ENCODE results near the gene SIN3B.

Gene SIN3B

DNA sequence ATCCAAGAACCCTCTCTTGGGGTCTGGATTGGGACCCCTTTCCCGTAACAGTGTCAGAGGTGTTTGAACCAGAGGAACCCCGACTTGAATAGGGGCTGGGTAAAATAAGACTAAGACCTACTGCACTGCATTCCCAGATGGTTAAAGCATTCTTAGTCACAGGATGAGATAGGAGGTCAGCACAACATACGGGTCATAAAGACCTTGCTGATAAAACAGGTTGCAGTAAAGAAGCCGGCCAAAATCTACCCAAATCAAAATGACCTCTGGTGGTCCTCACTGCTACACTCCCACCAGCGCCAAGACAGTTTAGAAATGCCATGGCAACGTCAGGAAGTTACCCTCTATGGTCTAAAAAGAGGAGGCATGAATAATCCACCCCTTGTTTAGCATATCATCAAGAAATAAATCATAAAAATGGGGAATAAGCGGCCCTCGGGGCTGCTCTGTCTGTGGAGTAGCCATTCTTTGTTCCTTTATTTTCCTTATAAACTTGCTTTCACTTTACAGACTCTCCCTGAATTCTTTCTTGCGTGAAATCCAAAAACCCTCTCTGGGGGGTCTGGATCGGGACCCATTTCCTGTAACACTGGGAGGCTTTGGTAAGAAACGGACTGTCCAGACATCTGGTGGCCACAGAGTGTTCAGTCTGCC lies 4.4 kb upstream of the SIN3B start:
- no peak for DNase-seq

DNA sequence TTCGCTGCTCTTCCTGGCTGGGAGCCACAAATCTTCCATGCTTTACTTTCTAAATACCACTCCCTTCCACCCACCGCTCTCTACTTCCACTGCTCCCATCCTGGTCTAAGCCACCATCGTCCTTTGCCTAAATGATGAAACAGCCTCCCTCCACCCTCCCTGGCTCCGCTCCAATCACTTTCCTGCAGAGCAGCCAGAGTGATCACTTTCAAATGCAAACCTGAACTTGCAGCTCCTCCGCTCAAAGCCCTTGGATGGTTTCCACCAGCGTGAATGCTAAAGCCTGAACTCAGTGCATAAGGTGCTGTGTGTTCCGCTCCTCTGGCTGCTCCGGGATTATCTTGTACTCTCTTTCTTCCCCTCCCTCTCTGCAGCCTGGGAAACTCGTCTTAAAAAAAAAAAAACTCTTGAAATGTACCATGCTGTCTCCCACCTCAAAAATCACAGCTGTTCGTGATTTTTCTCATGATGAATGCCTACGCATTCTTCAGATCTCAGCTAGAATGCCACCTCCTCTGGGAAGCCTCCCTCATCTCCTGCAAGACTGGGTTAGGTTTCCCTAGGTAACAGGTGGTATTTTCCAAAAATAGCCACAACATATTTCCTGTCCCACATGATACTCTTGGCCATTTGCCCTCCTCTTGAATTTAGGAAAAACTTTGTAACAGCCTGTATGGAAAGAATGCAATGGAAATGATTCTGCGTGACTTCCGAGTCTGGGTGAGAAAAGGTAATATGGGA lies 3.7 kb upstream of the SIN3B start:
- no peak for DNase-seq

DNA sequence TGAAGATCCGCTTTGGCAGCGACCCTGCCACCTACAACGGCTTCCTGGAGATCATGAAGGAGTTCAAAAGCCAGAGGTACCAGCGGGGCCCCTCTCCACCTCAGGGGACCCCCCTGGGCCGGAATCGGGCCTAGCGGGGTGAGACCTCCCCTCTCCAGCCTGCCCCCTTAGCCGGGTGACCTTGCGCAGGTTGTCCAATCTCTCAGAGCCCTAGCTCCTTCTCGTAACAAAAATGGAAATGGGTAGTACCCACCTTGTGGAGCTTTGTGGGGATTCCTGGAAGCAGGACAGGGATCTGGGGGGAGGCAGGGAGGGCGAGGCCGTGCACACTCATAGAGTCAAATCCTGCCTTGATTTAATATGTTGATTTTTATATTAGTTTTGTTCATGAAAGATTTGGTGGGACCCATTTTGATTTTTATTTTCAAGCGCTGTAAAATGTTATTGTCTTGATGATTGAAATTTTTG lies 658 bp downstream of the SIN3B start:
- no peak for DNase-seq

DNA sequence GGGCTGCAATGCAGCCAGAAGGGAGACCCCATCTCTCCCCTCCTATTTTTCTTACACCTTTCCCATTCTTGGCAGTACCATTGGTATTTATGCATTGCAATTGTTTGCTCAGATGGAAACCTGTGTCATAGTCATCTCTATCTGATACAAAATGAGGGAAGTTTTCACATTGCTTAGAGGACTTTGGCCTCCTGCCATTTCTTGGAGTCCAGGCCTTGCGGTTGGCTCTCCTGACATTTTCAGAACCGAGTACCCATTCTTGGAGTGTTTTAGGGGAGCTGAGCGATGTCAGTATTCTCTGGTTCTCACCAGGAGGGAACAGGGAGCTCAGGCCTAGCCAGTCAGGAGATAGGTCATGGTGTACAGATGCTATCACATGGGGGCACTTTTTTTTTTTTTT lies 1.5 kb downstream of the SIN3B start:
- DNase-seq: no peak

DNA sequence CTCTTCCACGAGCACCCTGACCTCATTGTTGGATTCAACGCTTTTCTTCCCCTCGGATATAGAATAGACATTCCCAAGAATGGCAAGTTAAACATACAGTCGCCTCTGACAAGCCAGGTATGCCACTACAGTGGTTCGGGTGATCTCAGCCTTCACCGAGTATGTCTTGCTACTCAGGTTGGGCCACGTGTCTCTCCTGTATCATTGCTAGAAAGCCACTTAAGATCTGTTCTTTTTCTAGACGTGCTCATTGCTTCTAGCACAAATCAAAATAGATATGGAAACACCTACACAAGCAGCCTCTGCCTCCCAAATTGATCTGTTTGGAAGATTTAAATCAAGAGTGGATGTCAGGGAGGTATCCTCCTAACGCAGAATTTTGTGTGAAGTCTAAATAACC lies 2.3 kb downstream of the SIN3B start:
- DNase-seq: no peak

DNA sequence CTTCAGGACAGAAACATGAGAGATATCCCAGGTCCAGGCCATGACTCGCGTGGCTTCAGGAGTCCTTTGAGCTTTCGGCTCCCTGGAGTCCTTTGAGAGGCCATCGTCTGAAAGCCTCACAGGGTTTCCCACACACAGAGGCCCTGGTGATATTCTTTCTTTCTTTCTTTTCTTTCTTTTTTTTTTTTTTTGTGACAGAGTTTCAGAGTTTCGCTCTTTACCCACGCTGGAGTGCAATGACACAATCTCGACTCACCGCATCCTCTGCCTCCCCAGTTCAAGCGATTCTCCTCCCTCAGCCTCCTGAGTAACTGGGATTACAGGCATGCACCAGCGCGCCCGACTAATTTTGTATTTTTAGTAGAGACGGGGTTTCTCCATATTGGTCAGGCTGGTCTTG lies 5.5 kb downstream of the SIN3B start:
- no peak for DNase-seq

DNA sequence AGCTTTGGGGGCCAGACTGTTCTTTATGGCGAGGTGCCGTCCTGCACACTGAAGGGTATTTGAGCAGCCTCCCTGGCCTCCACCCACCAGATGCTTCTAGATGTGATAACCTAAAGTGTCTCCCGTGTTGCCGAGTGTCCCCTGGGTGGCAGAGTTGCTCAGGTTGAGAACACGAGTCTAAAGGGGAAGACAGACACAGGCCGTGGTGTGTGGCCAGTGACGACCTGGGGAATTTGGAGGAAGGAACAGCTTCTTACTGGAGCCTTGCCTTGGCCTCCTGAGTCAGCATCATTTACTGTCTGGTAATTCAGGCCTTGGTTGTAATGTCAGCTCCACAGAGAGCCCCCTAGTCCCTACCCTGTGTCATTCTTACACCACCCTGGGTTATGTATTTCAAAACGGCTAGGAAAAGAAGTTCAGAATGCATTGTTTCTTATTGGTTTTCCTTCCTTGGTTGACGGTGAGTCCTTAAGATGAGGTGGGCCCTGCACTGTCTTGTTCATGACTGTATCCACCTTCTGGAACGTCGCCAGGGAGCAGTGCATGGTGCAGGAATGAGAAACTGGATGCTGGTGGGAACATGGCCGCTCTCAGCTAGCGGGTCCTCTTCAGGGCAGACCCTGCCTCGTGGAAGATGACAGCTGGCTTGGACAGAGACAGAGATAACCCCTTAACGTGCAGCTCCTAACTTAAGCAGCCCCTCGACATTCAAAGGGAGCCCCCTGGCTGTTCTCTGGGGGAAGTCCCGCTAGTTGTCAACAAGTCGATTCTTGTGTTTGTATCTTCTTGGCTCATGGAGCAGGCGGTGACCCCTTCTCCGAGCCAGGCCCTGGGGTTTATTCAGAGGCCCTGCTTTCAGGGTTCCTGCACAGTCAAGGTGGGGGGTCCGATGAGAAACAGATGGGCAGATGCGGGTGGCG lies 7.2 kb downstream of the SIN3B start:
- no peak for DNase-seq

DNA sequence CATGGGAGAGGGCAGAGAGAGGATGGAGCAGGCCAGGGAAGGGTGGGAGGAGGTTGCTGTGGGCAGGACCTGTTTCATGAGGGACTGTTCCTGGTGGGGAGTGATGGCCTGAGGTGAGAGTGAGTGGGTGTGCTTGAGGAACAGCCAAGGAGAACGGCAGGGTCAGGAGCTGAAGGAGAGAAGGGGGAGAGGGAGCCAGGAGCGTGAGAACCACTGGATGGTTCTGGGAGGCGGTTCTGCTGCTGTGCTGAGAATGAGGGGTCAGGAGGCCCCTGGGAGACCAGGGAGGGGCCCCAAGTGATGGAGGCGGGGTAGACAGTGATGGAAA lies 7.8 kb downstream of the SIN3B start:
- DNase-seq: no peak

DNA sequence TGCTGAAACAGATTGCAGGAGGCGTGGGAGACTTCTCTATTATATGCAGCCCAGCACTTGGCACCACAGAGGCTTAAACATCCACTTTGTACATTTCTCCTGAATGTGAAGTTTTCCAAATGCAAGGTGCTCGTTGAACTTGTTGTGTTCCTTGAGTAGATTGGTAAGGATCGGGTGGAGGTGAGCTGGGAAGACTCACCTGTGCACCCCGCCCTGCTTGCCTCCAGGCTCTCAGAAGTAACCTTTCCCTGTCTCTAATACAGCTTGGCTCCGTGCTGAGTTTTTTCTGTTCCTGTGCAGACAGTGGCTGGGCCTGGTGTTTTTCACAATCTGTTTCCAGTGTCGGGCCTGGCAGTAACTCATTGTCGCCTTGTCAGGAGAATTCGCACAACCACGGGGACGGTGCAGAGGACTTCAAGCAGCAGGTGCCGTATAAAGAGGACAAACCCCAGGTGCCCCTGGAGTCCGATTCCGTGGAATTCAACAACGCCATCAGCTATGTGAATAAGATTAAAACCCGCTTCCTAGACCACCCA lies 12.3 kb downstream of the SIN3B start:
- DNase-seq: no peak

DNA sequence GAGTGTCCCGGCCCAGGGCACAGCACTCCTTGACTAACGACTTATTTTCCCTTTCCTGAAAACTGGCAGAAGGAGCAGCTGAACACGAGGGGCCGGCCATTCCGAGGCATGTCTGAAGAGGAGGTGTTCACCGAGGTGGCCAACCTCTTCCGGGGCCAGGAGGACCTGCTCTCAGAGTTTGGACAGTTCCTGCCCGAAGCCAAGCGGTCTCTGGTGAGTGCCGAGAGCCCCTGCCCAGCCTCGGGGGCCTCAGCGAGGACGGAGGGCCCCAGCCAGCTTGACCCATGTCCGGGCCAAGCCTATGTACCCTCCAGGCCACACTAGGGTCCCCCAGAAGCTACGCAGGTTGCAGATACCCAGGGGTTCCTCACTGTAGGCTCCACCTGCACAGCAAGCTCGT lies 17.7 kb downstream of the SIN3B start:
- no peak for DNase-seq

DNA sequence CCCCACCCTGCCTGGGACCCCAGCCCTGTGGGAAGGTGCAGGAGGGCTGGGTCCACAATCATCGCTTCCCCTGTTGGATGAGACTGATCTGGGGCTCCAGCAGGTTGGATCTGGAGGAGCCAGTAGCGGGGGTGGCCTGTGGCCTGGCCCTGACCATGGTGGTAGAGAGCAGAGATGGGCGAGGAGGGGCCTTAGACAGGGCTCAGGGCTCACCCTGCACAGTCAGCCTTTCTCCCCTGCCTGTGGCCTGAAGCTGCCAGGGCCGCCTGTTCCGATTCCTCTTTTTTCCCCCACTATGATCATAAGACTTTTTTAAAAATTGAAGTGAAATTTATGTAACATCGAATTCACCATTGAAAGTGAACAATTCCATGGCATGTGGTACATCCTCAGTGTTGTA lies 18.2 kb downstream of the SIN3B start:
- no peak for DNase-seq

DNA sequence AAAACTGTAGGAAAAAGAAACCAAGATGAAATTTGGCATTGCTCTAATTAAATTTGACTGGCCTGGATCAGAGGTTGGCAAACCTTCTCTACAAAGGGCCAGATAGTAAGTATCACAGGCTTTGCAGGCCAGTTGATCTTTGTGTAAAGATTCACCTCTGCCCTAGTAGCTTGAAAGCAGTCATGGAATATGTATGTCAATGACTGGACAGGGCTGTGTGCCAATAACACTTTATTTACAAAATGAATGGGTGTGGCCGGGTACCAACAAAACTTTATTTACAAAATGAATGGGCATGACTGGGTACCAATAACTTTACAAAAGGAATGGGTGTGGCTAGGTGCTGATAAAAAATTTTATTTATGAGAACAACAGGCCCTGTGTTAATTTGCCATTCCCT lies 20.0 kb downstream of the SIN3B start:
- DNase-seq: no peak

DNA sequence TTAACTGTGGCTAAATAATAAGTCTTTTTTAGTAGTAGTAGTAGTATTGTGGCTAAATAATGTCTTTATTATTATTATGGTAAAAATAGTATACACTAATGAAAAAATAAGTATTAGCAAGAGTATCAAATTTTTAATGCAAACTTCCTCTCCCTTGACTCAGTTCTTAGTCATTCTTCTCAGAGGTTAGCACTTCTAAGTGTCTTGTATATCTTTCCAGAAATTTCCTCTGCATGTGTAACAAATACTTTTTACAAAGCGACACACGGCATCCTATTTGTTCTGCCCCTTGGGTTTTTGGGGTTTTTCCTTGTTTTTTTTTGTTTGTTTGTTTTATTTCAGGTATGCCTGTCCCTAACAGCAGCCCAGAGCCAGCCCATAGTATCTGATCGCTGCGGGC lies 20.9 kb downstream of the SIN3B start:
- no peak for DNase-seq

DNA sequence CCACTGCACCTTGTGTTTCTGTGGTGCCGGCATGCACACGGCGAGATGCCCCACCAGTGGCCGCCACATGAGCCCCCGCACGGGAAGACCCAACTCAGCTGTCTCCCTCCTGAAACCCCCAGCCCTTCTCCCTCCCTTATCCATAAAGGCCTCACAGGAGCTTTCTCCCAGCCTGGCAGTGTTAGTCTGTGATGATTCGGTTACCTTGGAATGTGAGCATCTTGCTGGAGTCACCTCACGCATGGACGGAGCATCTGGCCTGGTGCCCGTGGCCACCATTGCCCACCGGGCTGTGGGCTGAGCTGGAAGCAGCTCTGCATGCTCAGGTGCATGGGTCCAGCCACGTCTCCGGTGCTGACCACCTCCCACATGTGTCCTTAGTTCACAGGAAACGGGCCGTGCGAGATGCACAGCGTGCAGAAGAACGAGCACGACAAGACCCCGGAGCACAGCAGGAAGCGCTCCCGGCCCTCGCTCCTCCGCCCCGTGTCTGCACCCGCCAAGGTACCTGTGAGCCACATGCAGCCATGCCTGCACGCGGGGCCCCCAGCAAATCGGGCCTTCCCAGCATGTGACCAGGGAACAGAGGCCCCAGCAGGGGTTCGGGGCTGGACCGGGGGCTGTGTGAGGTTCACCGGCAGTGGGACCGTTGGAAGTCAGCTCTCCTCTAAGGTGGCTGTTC lies 22.0 kb downstream of the SIN3B start:
- no peak for DNase-seq

DNA sequence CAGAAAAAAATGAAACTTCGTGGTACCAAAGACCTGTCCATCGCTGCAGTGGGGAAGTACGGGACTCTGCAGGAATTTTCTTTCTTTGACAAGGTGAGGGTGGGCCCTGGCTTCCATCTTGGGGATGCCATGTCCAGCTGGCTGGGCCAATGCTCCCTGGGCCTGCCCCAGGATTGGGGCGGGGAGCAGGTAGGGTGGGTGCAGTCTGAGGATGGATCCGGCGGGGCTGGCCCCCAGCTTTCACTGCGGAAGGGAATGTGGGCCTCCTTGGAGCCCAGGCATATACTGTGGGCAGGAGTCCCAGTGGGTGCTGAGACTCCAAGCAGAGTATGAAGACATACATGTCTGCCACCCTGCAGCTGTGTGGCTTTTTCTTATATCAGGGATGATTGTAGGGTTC lies 23.9 kb downstream of the SIN3B start:
- DNase-seq: no peak

DNA sequence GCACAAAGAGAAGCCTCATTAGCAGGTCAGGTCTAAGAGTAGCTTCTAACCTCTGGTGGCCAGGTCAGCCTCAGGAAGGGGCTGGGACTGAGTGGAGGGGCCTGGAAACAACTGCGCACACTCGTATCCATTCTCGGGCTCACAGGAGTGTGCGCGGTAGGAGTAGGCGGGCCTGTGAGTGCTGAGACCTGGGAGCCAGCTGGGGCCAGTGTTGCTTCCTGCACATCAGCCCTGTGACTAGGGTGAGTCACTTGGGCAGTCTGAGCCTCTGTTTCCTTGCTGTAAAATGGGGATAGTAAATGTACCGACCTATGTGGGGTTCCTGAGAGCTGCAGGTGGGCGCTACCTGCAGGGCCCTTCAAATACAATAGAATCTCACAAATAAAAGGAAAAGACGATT lies 26.9 kb downstream of the SIN3B start:
- no peak for DNase-seq

DNA sequence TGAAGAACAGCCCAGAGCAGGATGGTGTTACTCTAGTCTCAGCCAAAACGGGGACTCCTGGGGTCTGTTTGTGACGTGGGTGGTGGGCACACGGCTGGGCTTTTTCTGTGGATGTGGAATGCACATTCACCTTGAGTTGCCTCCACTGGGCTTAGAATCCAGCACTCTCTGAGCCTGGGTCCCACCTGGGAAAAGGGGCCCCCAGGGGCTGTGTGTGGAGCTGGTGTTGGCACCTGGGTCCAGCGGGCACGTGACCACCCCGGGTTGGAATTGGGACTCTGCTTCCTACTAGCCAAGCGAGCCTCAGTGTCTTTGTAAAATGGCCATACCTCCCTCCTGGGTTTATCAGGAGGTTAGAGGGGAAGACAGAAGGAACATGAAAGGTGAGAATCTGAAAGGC lies 30.4 kb downstream of the SIN3B start:
- no peak for DNase-seq

DNA sequence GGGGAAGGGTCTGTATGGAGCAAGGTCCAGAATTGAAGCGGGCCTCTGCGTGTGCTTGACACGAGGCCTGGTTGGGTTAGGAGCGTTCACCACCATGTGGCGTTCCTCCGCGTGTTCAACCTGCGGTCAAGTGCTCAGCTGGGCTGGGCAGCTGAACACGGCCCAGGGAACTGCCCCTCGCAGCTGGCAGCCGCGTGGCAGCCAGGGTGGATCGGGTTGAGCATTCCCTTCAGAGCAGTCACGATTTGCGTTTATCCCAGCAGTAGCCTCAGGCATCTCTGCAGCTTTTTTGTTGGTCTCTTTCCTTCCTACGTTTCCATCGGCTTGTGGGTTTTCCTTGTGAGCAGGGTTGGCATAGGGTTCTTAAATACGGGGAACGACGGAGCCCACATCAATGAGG lies 30.9 kb downstream of the SIN3B start:
- DNase-seq: no peak

DNA sequence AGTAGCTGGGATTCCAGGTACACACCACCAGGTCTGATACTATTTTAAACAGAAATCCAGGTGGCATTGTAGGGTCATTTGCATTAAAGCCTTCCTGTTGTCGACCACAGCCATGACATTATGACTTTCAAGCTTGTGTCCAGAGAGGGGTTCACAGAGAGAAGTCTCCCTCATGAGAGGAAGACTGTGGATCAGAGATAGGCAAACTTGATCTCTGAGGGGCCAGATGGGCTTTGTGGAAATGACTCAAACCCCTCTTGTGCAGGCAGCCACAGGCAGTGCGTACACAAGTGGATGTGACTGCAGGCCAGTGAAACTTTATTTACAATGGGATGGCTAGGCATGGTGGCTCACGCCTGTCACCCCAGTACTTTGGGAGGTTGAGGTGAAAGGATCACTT lies 31.8 kb downstream of the SIN3B start:
- DNase-seq: no peak

DNA sequence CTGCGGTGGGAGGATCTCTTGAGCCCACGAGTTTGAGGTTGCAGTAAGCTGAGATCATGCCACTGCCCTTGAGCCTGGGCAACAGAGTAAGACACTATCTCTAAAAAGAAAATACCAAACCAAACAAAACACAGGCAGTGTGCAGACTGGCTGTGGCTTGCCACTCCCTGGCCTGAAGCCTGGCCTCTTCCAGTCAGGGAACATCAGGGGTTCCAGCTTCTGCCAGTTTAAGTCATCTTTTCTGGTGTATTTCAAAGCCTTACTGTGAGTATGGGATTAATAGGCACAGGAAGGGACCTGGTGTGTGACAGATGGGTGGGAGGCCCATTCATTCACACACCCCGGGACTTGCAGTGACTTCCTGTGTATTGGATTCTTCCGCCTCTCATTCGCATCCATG lies 32.6 kb downstream of the SIN3B start:
- DNase-seq: no peak

DNA sequence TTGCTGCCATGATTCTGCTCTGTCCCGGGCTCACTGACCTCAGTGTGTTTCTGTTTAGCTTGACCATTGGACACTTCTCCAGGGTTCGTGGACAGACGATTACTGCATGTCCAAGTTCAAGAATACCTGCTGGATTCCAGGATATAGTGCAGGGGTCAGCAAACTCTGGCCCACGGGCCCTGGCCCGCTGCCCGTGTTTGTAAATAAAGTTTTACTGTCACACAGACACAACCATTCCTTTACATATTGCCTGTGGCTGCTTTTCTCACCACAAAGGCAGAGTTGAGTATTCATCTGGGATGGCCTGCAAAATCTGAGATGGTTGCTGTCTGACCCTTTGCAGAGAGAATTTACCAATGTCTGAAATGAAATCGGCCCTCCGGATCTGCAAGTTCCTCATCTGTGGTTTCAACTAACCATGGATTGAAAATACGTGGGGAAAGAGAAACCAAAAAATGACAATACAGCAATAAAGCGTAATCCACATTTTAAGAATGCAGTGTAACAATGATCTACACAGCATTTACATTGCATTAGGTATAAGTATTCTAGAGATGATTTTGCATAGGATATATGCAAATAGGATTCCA lies 33.7 kb downstream of the SIN3B start:
- no peak for DNase-seq

DNA sequence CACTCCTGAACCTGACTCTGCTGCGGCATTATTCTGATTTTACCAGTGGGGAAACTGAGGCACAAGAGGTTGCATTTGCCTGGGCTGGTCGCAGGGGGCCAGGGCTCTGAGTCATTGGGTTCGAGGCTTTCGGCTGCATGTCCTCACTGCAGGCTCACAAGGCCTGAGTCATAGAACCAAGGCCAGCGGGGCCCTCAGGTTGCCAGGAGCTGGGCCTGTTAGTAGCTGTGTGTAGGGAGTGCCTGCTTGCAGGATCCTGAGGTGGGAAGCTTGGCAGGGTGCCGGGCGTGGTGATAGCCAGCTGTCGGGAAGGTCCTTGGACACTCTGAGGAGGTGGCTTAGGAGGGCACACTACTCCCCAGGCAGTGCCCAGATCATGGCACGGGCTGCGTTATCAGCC lies 38.0 kb downstream of the SIN3B start:
- DNase-seq: no peak

Measured in stimulated activated naive CD4-positive, alpha-beta T cell (primary cell).